ENCODE measurements around the gene MPZL2.

MPZL2 gene

DNA sequence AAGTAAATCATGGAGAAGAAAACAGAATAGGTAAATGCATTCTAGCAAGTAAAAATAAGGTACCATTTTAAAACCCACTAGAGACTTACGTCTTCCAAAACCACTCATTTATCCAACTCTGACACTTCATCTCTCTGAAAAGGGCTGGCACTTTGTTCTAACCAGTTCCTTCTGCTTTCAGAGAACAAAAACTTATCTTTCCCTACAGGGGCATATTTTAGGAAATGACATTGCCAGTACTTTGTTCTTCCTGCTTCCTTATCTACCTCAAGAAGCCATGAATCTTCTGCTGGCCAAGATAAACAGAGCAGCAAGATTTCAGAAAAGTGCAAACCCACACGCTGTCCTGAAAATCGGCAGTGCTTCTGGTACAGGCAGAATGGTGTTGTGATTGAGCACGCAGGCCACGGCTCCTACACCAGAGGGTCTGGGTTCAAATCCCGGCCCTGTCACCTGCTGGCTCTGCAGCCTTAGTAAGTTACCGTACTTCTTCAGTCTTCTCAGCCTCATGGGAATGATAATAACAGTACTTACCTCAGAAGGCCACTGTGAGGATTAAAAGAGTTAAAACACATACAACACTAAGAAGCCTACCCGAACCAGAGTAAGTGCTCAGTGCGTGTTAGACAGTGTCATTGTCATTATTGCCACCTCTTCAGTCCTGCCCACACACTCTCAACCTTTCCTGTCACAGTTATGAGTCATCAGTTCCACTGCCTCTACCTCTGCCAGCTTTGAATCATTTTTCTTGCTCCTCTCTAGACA lies 22.9 kb downstream of the MPZL2 start:
- DNase-seq = no peak

GRCh38 chr11:118239509-118240205 lies 24.4 kb downstream of the MPZL2 start:
- no peak for DNase-seq

DNA sequence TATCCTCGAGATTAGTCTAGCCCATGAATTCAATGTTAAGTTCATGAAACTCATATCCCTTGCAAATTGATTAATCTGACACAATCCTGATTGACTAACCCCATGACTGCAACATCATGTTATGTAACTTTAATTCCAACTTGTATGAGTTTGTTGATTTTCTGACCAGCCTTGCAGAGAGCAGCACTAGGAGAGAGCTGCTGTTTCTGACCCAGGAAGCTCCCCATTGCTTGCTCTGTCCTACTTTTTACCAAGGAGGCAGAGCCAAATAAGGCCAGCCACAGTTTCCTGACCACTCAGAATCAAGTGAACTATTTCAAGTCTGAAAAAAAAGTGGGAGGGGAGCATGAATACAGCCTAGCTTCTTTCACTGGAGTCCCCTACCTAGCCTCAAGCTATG lies 25.2 kb downstream of the MPZL2 start:
- DNase-seq = no peak

GRCh38 chr11:118238421-118238820 lies 25.7 kb downstream of the MPZL2 start:
- no peak for DNase-seq

DNA sequence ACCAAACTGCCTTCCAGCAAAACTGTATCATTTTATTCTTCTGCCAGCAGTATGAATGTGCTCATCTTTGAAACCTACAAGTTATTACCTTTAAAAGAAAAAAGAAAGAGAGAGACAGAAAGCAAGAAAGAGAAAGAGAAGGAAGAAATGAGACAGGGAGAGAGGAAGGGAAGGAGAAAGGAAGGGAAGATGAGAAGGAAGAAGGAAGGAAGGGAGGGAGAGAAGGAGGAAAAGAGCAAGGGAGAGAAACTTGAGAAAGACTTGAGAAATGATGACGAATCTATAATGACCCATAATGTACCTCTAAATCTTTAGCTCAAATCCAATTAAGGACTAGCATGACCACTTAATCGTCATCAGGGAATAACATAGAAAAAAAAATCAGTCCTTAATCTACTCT lies 27.9 kb downstream of the MPZL2 start:
- DNase-seq = no peak

- DNase-seq = no peak
Measured at GRCh38 chr11:118234833-118235232, 29.3 kb downstream of the MPZL2 start.

GRCh38 chr11:118233850-118234249 lies 30.2 kb downstream of the MPZL2 start:
- DNase-seq = no peak

DNA sequence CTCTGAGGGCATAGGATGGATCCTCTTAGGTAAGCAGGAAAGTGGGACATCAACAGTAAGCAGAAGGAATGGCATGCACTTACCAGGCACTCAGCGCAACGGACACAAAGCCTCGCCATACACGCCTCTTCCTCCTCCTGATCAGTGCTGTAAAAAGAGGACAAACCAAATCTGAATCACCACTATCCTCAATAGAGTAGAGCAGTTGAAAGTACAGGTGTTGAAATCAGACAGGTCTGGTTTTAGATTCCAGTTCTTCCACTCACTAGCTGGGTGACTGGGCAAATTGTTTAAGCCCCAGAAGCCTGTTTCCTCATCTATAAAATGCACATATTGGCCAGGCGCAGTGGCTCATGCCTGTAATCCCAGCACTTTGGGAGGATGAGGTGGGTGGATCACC lies 30.7 kb downstream of the MPZL2 start:
- DNase-seq = no peak

GRCh38 chr11:118232659-118233058 lies 31.4 kb downstream of the MPZL2 start:
- no peak for DNase-seq

DNA sequence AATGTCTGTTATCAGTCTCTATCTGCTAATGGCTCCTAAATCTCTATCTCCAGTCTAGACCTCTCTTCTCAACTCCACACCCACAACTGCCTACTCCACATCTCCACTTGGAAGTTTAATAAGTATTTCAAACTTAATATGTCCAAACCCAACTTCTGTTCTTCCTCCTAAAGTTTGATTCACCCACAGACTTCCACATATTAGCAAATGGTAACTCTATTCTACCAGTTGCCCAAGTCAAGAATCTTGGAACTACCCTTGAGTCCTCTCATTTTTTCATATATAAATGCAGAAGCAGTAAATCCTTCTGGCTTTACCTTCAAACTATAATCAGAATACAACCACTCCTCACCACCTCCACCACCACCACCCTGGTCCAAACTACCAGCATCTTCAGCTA lies 32.6 kb downstream of the MPZL2 start:
- no peak for DNase-seq

- DNase-seq = no peak
Measured at GRCh38 chr11:118230088-118230487, 34.0 kb downstream of the MPZL2 start.

- no peak for DNase-seq
Measured at GRCh38 chr11:118229274-118229847, 34.7 kb downstream of the MPZL2 start.

DNA sequence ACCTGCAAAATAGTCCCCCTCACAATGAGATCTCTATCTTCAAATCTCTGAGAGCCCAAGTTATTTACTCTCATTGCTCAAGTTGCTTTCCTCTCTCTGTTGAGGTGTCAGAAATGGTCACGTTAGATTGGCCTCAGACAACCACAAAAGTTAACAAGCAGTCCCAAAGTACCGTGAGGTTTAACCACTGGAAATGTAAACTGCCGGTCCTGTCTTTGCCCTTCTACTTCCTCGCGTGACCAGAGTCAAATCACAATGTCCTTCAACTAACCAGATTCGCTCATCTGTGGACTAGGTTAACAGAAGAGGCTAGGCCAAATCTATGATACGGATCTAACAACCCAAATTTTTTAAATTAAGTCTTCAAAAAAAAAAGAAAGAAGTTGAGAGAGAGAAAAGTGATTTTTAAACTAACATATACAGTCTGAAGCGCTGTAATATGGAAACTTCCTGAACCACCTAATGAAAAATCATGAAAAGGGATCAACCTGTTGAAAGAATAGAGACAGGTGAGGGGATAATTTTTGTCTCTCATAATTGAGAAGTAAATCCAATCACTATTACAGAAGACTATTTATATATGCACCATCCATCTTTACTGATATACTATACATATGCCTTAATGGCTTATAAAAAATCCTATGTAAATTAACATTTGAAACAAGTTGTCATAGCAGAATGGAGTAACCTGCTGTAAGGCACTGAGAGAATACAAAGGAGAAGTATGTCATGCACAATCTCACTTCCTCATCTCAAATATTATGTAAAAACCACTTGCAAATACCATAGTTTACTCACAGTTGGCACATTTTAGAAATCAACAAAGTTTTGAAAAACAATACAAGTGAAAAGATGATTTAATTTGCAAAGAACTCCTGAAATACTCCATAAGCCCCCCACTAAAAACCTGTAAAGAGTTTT lies 36.0 kb downstream of the MPZL2 start:
- no peak for DNase-seq

DNA sequence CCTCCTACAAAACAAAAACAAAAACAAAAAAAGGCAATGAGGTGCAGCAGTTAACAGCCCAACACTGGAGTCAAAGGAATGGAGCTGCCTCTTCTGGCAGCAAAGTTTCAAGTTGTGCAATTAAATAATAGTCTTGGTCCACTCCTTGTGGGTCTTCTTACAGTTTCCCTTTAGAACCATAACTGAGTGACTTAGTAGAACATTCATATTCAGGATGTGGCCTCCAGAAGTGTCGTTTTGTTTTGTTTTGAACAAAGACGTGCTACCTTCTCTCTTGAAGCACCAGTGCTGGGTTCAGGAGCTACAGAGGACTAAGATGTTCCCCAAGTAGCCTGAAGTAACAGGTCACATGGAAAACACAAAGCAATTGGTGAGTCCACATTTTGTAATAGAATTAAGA lies 37.3 kb downstream of the MPZL2 start:
- no peak for DNase-seq

DNA sequence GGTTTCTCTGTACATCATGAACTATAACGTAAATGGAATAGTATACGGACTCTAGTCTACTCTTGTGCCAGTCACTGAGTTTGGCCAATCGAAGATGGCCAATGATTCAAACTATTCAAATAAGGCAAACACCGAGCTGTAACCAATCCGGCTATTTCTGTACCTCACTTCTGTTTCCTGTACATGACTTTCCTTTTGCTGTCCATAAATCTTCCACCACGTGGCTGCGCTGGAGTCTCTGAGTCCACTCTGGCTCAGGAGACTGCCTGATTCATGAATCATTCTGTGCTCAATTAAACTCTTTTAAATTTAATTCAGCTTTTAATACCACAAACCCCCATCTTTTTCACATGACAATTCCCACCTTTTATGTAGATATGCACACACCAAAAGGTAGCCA lies 37.8 kb downstream of the MPZL2 start:
- no peak for DNase-seq

- no peak for DNase-seq
Measured at GRCh38 chr11:118224511-118225188, 39.4 kb downstream of the MPZL2 start, which contains the start of gene JAML. Gene JAML (minus strand): TSS chr11:118225011. CDS start chr11:118214866, 10,145 bp downstream.

GRCh38 chr11:118223992-118224391 lies 40.1 kb downstream of the MPZL2 start:
- DNase-seq = no peak

DNA sequence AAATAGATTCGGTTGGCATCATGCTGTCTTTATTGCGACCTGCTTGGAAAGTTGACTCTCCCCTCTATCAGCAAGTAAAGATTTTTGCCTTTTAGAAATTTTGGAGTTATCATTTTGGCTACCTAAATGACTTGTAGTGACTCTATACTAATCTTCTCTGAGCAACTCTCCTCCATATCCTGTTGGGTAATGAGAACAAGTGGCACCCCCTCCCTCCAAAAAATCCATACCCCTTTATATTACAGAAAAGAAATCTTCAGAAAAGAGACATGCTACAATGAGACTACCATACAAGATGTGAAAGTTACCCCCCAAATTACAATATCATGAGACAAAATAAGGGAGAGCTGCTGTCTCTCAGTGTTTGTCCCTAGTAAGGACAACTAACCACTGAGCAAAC lies 40.5 kb downstream of the MPZL2 start:
- no peak for DNase-seq

GRCh38 chr11:118222437-118222836 lies 41.7 kb downstream of the MPZL2 start:
- DNase-seq = no peak

DNA sequence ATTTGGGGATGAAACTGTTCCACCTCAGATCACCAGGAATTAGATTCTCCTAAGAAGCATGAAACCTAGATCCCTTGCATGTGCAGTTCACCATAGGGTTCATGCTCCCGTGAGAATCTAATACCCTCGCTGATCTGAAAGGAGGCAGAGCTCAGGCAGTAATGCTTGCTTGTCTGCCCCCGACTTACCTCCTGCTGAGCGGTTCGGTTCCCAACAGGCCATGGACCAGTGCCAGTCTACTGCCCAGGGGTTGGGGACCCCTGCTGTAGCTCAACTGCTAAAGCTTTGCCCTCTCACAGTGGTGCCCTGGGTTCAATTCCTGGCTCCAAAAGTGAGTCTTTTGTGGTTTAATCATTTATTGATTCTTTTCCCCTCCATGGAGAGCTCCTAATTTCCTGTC lies 42.7 kb downstream of the MPZL2 start:
- DNase-seq = no peak

GRCh38 chr11:118219732-118220131 lies 44.4 kb downstream of the MPZL2 start:
- no peak for DNase-seq

GRCh38 chr11:118219244-118219643 lies 44.9 kb downstream of the MPZL2 start:
- DNase-seq = no peak
